Lower leg skin (tissue), 3 donors: Measurements from ENCODE around the gene TMEM38A.
"Not testable (repeated sequence)": the region's sequence is repeated elsewhere in the genome, so short reads cannot be mapped to it uniquely, and the experiment has no call there.

Source experiments
- CTCF ChIP-seq, 3 donors: fragments of 450-650 bp; IDR thresholded peaks; one replicate each; pipeline ENCODE4 v1.5.1; 2016; ENCODE audit warnings: antibody characterized with exemption in 3 of 3, mild to moderate bottlenecking in 3 of 3, moderate library complexity in 2 of 3
- POLR2A ChIP-seq, 2 donors: fragments of 450-650 bp; IDR thresholded peaks; one replicate each; pipeline ENCODE4 v1.6.1; 2016 to 2017; ENCODE audit warnings: antibody characterized with exemption in 2 of 2, mild to moderate bottlenecking in 1 of 2, moderate library complexity in 1 of 2

DNA sequence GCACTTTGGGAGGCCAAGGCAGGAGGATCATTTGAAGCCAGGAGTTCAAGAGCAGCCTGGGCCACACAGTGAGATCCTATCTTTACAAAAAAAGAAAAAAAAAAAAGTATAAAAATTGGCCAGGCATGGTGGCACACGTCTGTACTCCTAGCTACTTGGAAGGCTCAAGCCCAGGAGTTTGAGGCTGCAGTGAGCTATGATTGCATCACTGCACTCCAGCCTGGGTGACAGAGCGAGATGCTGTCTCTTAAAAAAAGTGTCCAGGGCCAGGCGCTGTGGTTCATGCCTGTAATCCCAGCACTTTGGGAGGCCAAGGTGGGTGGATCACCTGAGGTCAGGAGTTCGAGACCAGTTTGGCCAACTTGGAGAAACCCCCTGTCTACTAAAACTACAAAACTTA, 12.9 kb downstream of the TMEM38A start:
- TF ChIP-seq CTCF, POLR2A (IDR thresholded peaks at IDR 0.05): not testable (repeated sequence)
